H1 (cell line): ENCODE measurements around the gene PLTP. TPM values are rescaled to one million over a fixed set of nuclear protein-coding genes. Genes with fewer than 3 reads are reported as not detected.

ENCODE experiments used
- CTCF ChIA-PET: fragments of 300-600 bp; sonication (Branson Sonifier 250); formaldehyde crosslinking; loops from one replicate; lab custom pipeline; 2021; ENCODE audit not compliant: partially characterized antibody; lab: Charles Lee
- POLR2A ChIA-PET: fragments of 300-600 bp; sonication (Branson Sonifier 250); formaldehyde crosslinking; loops from one replicate; lab custom pipeline; 2021; ENCODE audit warnings: inconsistent platforms; ENCODE audit not compliant: partially characterized antibody; lab: Charles Lee
- DNase-seq, 2 experiments: peaks; one replicate each; pipeline versions ENCODE4 v3.0.0 to v3.0.0-alpha.2; 2010 to 2022; ENCODE audit warnings: low spot score in 2 of 2, low read depth in 1 of 2, mixed read lengths in 1 of 2
- FAIRE-seq: peaks from 2 replicates; lab custom pipeline; 2011; peaks lifted over from hg19 to GRCh38; lab: Jason Lieb, UNC
- H2AFZ ChIP-seq: 2 replicates; pipeline ENCODE4 v1.8.1; 2012; ENCODE audit warnings: low read length, inconsistent platforms
- H2AK5ac ChIP-seq: 2 replicates; pipeline ENCODE4 v1.6.1; 2013; ENCODE audit warnings: low read depth, low read length
- H2BK120ac ChIP-seq: replicated peaks from 2 replicates; pipeline ENCODE3; 2013; ENCODE audit warnings: low read depth, low read length, inconsistent platforms
- H2BK12ac ChIP-seq: 2 replicates; pipeline ENCODE4 v1.6.1; 2013; ENCODE audit warnings: low read depth, low read length
- H2BK15ac ChIP-seq: 2 replicates; pipeline ENCODE4 v1.6.1; 2013; ENCODE audit warnings: low read length
- H2BK20ac ChIP-seq: 2 replicates; pipeline ENCODE4 v1.6.1; 2013; ENCODE audit warnings: low read length
- H2BK5ac ChIP-seq: 2 replicates; pipeline ENCODE4 v1.6.1; 2013; ENCODE audit warnings: low read depth, low read length
- H3K14ac ChIP-seq: 2 replicates; pipeline ENCODE4 v1.6.1; 2013; ENCODE audit warnings: inconsistent platforms; ENCODE audit not compliant: insufficient read length
- H3K18ac ChIP-seq: 2 replicates; pipeline ENCODE4 v1.6.1; 2013; ENCODE audit warnings: low read length; ENCODE audit errors: extremely low read depth
- H3K23ac ChIP-seq: 2 replicates; pipeline ENCODE4 v1.6.1; 2013; ENCODE audit warnings: inconsistent platforms; ENCODE audit not compliant: insufficient read length
- H3K23me2 ChIP-seq: 2 replicates; pipeline ENCODE4 v1.6.1; 2013; ENCODE audit warnings: low read depth, low read length
- H3K27ac ChIP-seq: 2 replicates; pipeline ENCODE4 v1.6.1; 2011; ENCODE audit warnings: low read depth, low read length, inconsistent platforms
- H3K27me3 ChIP-seq, 4 experiments: replicated peaks in 1 of 4; 1 replicate in 1 of 4; 2 replicates in 3 of 4; pipeline versions ENCODE4 v1.6.1 to v1.8.1; 2011 to 2013; ENCODE audit warnings: low read length in 3 of 4, mild to moderate bottlenecking in 3 of 4, inconsistent platforms in 2 of 4, mixed read lengths in 2 of 4, moderate library complexity in 1 of 4; ENCODE audit not compliant: control insufficient read depth in 3 of 4, insufficient read depth in 3 of 4; ENCODE audit errors: extremely low read depth in 1 of 4
- H3K36me3 ChIP-seq, 4 experiments: 2 replicates each; pipeline versions ENCODE4 v1.6.1 to v1.8.1; 2011 to 2013; ENCODE audit warnings: mild to moderate bottlenecking in 4 of 4, low read length in 3 of 4, moderate library complexity in 2 of 4, control low read depth in 1 of 4, inconsistent platforms in 1 of 4; ENCODE audit not compliant: insufficient read depth in 4 of 4, control insufficient read depth in 2 of 4
- H3K4ac ChIP-seq: replicated peaks from 2 replicates; pipeline ENCODE3; 2013; ENCODE audit warnings: low read length, low read depth, mixed read lengths, inconsistent platforms; ENCODE audit not compliant: insufficient read length
- H3K4me1 ChIP-seq, 4 experiments: replicated peaks in 1 of 4; 1 replicate in 1 of 4; 2 replicates in 3 of 4; pipeline versions ENCODE4 v1.6.1 to v1.8.1; 2011 to 2013; ENCODE audit warnings: low read length in 3 of 4, inconsistent platforms in 2 of 4, mixed read lengths in 1 of 4; ENCODE audit not compliant: insufficient read depth in 4 of 4, control insufficient read depth in 3 of 4
- H3K4me2 ChIP-seq, 2 experiments: 2 replicates each; pipeline versions ENCODE4 v1.6.1 to v1.8.1; 2011 to 2013; ENCODE audit warnings: low read depth in 2 of 2, low read length in 2 of 2, control low read depth in 1 of 2, inconsistent platforms in 1 of 2, mild to moderate bottlenecking in 1 of 2; ENCODE audit not compliant: insufficient read depth in 1 of 2
- H3K4me3 ChIP-seq, 4 experiments: fragments of 200-600, 300-600 bp in 1 of 4; sonication (generic), shearing (Covaris generic), sonication (Bioruptor Twin) in 1 of 4; 2 replicates each; pipeline versions ENCODE4 v1.5.1 to v1.8.1; 2011 to 2016; ENCODE audit warnings: low read length in 4 of 4, low read depth in 3 of 4, control low read depth in 2 of 4, inconsistent platforms in 2 of 4, mild to moderate bottlenecking in 2 of 4, mixed read lengths in 1 of 4, moderate library complexity in 1 of 4; ENCODE audit not compliant: insufficient read depth in 2 of 4; ENCODE audit errors: extremely low read depth in 1 of 4
- H3K56ac ChIP-seq: replicated peaks from 2 replicates; pipeline ENCODE3; 2013; ENCODE audit warnings: low read depth, mild to moderate bottlenecking, mixed read lengths, low read length, inconsistent platforms; ENCODE audit not compliant: insufficient read length
- H3K79me1 ChIP-seq: 2 replicates; pipeline ENCODE4 v1.6.1; 2013; ENCODE audit warnings: low read depth, low read length, control low read depth
- H3K79me2 ChIP-seq, 2 experiments: 2 replicates each; pipeline versions ENCODE4 v1.6.1 to v1.8.1; 2012 to 2013; ENCODE audit warnings: low read length in 2 of 2, mild to moderate bottlenecking in 2 of 2, inconsistent platforms in 1 of 2; ENCODE audit not compliant: insufficient read depth in 2 of 2, control insufficient read depth in 1 of 2
- H3K9ac ChIP-seq, 4 experiments: replicated peaks in 1 of 4; 1 replicate in 1 of 4; 2 replicates in 3 of 4; pipeline versions ENCODE4 v1.6.1 to v1.8.1; 2011 to 2013; ENCODE audit warnings: low read depth in 3 of 4, low read length in 3 of 4, control low read depth in 2 of 4, mild to moderate bottlenecking in 2 of 4, moderate library complexity in 2 of 4, inconsistent platforms in 1 of 4; ENCODE audit errors: extremely low read depth in 1 of 4
- H3K9me3 ChIP-seq, 2 experiments: 2 replicates each; pipeline versions ENCODE4 v1.6.1 to v1.8.1; 2012 to 2013; ENCODE audit warnings: mild to moderate bottlenecking in 2 of 2, moderate library complexity in 2 of 2, control low read depth in 1 of 2, inconsistent platforms in 1 of 2, low read depth in 1 of 2, low read length in 1 of 2, mixed read lengths in 1 of 2; ENCODE audit not compliant: insufficient read depth in 2 of 2
- H4K20me1 ChIP-seq, 2 experiments: replicated peaks in 1 of 2; 2 replicates each; pipeline versions ENCODE3 to v1.8.1; 2011 to 2013; ENCODE audit warnings: inconsistent platforms in 2 of 2, low read length in 2 of 2, mild to moderate bottlenecking in 1 of 2; ENCODE audit not compliant: insufficient read depth in 2 of 2, control insufficient read depth in 1 of 2
- H4K5ac ChIP-seq: 2 replicates; pipeline ENCODE4 v1.6.1; 2013; ENCODE audit warnings: low read length, low read depth, mixed read lengths, inconsistent platforms; ENCODE audit not compliant: insufficient read length
- H4K8ac ChIP-seq: 2 replicates; pipeline ENCODE4 v1.8.0; 2013; ENCODE audit warnings: mild to moderate bottlenecking, moderate library complexity, low read length, inconsistent platforms; ENCODE audit not compliant: insufficient read depth; ENCODE audit errors: extremely low read depth
- H4K91ac ChIP-seq: replicated peaks from 2 replicates; pipeline ENCODE3; 2013; ENCODE audit warnings: low read length, mixed read lengths, inconsistent platforms; ENCODE audit not compliant: insufficient read length
- RBBP5 ChIP-seq: IDR thresholded peaks from 2 replicates; pipeline ENCODE4 v1.7.1; 2012; ENCODE audit warnings: low read depth, mild to moderate bottlenecking, inconsistent platforms, low read length, moderate library complexity, borderline replicate concordance
- SAP30 ChIP-seq: fragments of 300-600 bp; sonication (generic); IDR thresholded peaks from 2 replicates; pipeline ENCODE4 v1.7.1; 2012; ENCODE audit warnings: low read length, moderate library complexity, mild to moderate bottlenecking, inconsistent platforms; ENCODE audit not compliant: insufficient read depth, insufficient replicate concordance
- WGBS, 2 experiments: shearing (Covaris generic) in 1 of 2; methylation state at CpG; one replicate each; pipeline versions ENCODE4 v1.1.6 to v1.1.7; 2013 to 2015; ENCODE audit warnings: low lambda C conversion rate in 2 of 2, mixed read lengths in 2 of 2, inconsistent platforms in 1 of 2, low coverage in 1 of 2, missing lambda C conversion rate in 1 of 2; ENCODE audit not compliant: insufficient replicate concordance in 2 of 2, insufficient coverage in 1 of 2, insufficient read length in 1 of 2; ENCODE audit errors: extremely low coverage in 1 of 2, missing lambda C conversion rate in 1 of 2; 5-methylcytosine and 5-hydroxymethylcytosine counted together
- polyA plus RNA-seq, 7 experiments: library from polyadenylated mRNA; depleted of rRNA in 3 of 7; stranded (reverse) in 5 of 7; unstranded in 2 of 7; fragments of >200 nt in 5 of 7; fragments of 200-250 nt in 2 of 7; gene quantifications; 1 replicate in 5 of 7; 2 replicates in 1 of 7; 4 replicates in 1 of 7; pipeline versions ENCODE4 v1.2.1 to v1.2.3, GENCODE V29; 2011 to 2013; ENCODE audit warnings: missing spikeins in 2 of 7, mixed read lengths in 2 of 7
- total RNA-seq: library from RNA; stranded (reverse); fragmentation: NEBNext Ultra II Directional; extraction: Animal tissue kit (Norgen Biotek cat#: 25700); gene quantifications from 2 replicates; pipeline ENCODE4 v1.2.1, GENCODE V29; 2021

The PLTP gene
- total and polyA plus RNA-seq, 2 of the 8 experiments (the other 6 are each of a cell fraction or from before 2014, with no cell fraction given), result 120 to 194 TPM

GRCh38 chr20:45860560-45861220 is 51.3 kb downstream of the PLTP start:
- Histone ChIP-seq H4K5ac (no peak overlapping the region), H4K20me1 (no peaks in the 10 kb centered on the region), H3K4ac (no peak overlapping the region), H3K4me3 (no peak overlapping the region), H4K8ac (no peak overlapping the region), H3K79me1 (no peaks in the 10 kb centered on the region; the same call in 1 of the 2 replicates), H3K27ac (no peak overlapping the region), H2BK120ac (no peak overlapping the region), H4K91ac (no peak overlapping the region), H3K4me1 (peaks cover 0 to 6% (median 1%) of the 10 kb centered on the region in 4 experiments; a peak in 4 of 7 replicates), H3K27me3 (no peaks in the 10 kb centered on the region), H2BK20ac (no peak overlapping the region), H3K23me2 (peaks cover 8% of the 10 kb centered on the region; the same call in 1 of the 2 replicates), H3K56ac (no peak overlapping the region), H3K4me2 (no peak overlapping the region), H2AK5ac (0 out of 2 replicates have a peak overlapping the region, but pooled peaks have one; percentile 32), H3K36me3 (no peaks in the 10 kb centered on the region; a peak in 1 of 8 replicates), H3K79me2 (peaks cover 0 to 15% of the 10 kb centered on the region in 2 experiments; a peak in 1 of 4 replicates), H3K23ac (no peak overlapping the region), H2BK12ac (no peak overlapping the region), H2BK15ac (no peak overlapping the region), H3K9ac (no peak overlapping the region), H2BK5ac (no peak overlapping the region), H3K14ac (no peak overlapping the region), H3K9me3 (no peaks in the 10 kb centered on the region), H3K18ac (no peak overlapping the region), H2AFZ (no peak overlapping the region)
- ChIA-PET CTCF (interaction anchor here (0.6 to 1.2 kb wide), 3 partner anchors 37 to 110 kb away, joined by 3 to 4 read pairs (median 3); no protein-coding TSS in a partner anchor), POLR2A (interaction anchor here (1.1 to 1.2 kb wide), 3 partner anchors 21 to 50 kb away, joined by 3 to 9 read pairs (median 3); partner anchors contain the start of gene ZSWIM1)
- WGBS, 2 experiments, result 87% methylated on average over 7 of the region's 7 CpGs; no CpG with 5 or more reads in 1 of the 2 experiments
- FAIRE-seq (no peak), DNase-seq (no peak)
- no peak for TF ChIP-seq RBBP5
- no peak for TF ChIP-seq SAP30
- TF ChIP-seq, all 59 proteins: peak for 0
